Kidney (tissue), 14 donors: Measurements from ENCODE around the gene ANKS1B. TPM values are rescaled to one million over a fixed set of nuclear protein-coding genes. Genes with fewer than 3 reads are reported as not detected.

ENCODE experiments used
- DNase-seq, 5 donors: peaks; one replicate each; pipeline ENCODE4 v3.0.0-alpha.2; 2013 to 2020
- FAIRE-seq: peaks from 2 replicates; lab custom pipeline; 2012; peaks lifted over from hg19 to GRCh38; lab: Jason Lieb, UNC
- H3K27ac ChIP-seq, 2 donors: one replicate each; pipeline ENCODE4 v1.7.0; 2013; ENCODE audit warnings: low read depth in 2 of 2, low read length in 2 of 2, inconsistent platforms in 1 of 2
- H3K27me3 ChIP-seq: one replicate; pipeline ENCODE4 v1.7.1; 2013; ENCODE audit warnings: low read length, inconsistent platforms; ENCODE audit not compliant: control insufficient read depth, insufficient read depth
- H3K36me3 ChIP-seq, 3 donors: one replicate each; pipeline versions ENCODE4 v1.7.0 to v1.7.1; 2013; ENCODE audit warnings: low read length in 3 of 3, control low read depth in 1 of 3, inconsistent platforms in 1 of 3; ENCODE audit not compliant: insufficient read depth in 3 of 3, control insufficient read depth in 2 of 3
- H3K4me1 ChIP-seq, 3 donors: one replicate each; pipeline versions ENCODE4 v1.7.0 to v1.7.1; 2013; ENCODE audit warnings: low read length in 3 of 3, inconsistent platforms in 1 of 3, low read depth in 1 of 3; ENCODE audit not compliant: control insufficient read depth in 2 of 3, insufficient read depth in 2 of 3
- H3K4me3 ChIP-seq, 3 donors: one replicate each; pipeline versions ENCODE4 v1.7.0 to v1.8.1; 2013; ENCODE audit warnings: low read length in 3 of 3, control low read depth in 1 of 3, inconsistent platforms in 1 of 3
- H3K9ac ChIP-seq, 3 donors: one replicate each; pipeline versions ENCODE4 v1.7.0 to v1.7.1; 2013; ENCODE audit warnings: low read length in 3 of 3, control low read depth in 1 of 3, inconsistent platforms in 1 of 3
- H3K9me3 ChIP-seq, 3 donors: one replicate each; pipeline versions ENCODE4 v1.7.0 to v1.7.1; 2013; ENCODE audit warnings: low read length in 3 of 3, control low read depth in 1 of 3, inconsistent platforms in 1 of 3; ENCODE audit not compliant: control insufficient read depth in 2 of 3, insufficient read depth in 1 of 3
- intact Hi-C: fragments of 100-400 bp; cut with DNase I; formaldehyde crosslinking; loops from one replicate; pipeline ENCODE4 v1.11.1; 2022
- polyA plus RNA-seq: library from polyadenylated mRNA; stranded (reverse); fragments of 350-450 nt; fragmentation: Illumina TruSeq; extraction: RNeasy Lipid Tissue Mini Kit (QIAGEN cat#74804); gene quantifications from one replicate; pipeline ENCODE4 v1.2.3, GENCODE V29; 2014; ENCODE audit warnings: low read depth, low replicate concordance; ENCODE audit not compliant: insufficient read depth
- total RNA-seq: library from RNA; stranded (reverse); fragmentation: NEBNext Ultra II Directional; extraction: Animal tissue kit (Norgen Biotek cat#: 25700); gene quantifications from one replicate; pipeline ENCODE4 v1.2.1, GENCODE V29; 2021
- TF ChIP-seq, protein P1 (sequence below): IDR thresholded peaks from 3 replicates; pipeline ENCODE4 v1.5.1; 2012; ENCODE audit warnings: mild to moderate bottlenecking, moderate library complexity, borderline replicate concordance; ENCODE audit not compliant: insufficient read depth; ENCODE audit errors: extremely low read depth
- donor health status: control.
- donor health status: control.
- donor health status: control.
- donor health status: control.
- donor health status: control.
- donor health status: DM: yes; HTN: yes; CAD: no.
- donor health status: Normal renal cell carcinoma (clear cell type).

Gene ANKS1B
- total and polyA plus RNA-seq, 2 donors from 2014 or later, result 1.7 to 5.8 TPM

DNA sequence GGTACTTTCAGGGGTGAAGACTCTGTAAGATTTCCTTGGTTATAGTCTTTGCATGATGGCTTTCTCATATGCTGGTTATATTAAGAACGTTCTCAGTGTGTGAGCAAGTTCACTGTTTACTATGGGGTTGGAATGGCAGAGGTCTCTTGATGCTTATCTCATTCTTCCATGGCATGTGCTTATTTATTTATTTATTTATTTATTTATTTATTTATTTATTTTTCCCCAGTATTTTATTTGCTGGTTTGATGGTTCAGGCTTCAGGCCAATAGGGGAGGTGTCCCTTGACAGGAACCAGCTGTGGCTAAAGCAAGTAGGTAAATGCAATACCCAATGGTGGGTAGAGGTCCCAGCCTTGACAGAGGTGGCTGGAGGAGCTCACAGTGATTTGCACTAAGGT is 498.5 kb downstream of the ANKS1B start:
- no peaks in the 10 kb centered on the region for H3K36me3 ChIP-seq
- intact Hi-C loops, result no loop called here
- no peaks in the 10 kb centered on the region for H3K4me1 ChIP-seq
- peaks cover 0 to 14% (median 0%) of the 10 kb centered on the region in 3 donors for H3K9me3 ChIP-seq
- no peak overlapping the region for H3K27ac ChIP-seq
- H3K9ac ChIP-seq, result no peak overlapping the region
- no peak overlapping the region for H3K4me3 ChIP-seq
- TF ChIP-seq, protein P1, sequence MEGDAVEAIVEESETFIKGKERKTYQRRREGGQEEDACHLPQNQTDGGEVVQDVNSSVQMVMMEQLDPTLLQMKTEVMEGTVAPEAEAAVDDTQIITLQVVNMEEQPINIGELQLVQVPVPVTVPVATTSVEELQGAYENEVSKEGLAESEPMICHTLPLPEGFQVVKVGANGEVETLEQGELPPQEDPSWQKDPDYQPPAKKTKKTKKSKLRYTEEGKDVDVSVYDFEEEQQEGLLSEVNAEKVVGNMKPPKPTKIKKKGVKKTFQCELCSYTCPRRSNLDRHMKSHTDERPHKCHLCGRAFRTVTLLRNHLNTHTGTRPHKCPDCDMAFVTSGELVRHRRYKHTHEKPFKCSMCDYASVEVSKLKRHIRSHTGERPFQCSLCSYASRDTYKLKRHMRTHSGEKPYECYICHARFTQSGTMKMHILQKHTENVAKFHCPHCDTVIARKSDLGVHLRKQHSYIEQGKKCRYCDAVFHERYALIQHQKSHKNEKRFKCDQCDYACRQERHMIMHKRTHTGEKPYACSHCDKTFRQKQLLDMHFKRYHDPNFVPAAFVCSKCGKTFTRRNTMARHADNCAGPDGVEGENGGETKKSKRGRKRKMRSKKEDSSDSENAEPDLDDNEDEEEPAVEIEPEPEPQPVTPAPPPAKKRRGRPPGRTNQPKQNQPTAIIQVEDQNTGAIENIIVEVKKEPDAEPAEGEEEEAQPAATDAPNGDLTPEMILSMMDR, result no peak
- FAIRE-seq (no peak), DNase-seq (no peak)
- no peaks in the 10 kb centered on the region for H3K27me3 ChIP-seq

DNA sequence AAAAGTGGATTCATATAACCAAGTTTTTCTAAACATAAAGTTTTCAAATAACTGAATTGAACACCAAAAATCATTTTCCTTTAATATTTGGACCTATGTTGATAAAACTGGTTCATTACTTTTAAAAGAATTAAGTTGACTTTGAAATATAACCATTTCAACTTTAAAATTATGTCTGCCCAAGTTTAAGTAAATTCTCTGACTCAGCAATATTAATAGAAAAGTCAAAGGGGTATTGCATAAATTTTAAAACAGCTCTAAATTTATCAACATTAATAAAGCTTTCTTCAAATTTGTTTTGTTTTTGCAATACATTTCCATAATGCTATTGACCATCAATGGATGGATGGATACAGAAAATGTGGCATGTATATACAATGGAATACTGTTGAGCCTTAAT is 505.6 kb downstream of the ANKS1B start:
- DNase-seq (no peak), FAIRE-seq (no peak)
- TF ChIP-seq, protein P1, result no peak
- Histone ChIP-seq H3K36me3 (no peaks in the 10 kb centered on the region), H3K27me3 (no peaks in the 10 kb centered on the region), H3K9me3 (peaks cover 0 to 5% (median 0%) of the 10 kb centered on the region in 3 donors), H3K9ac (no peak overlapping the region), H3K27ac (no peak overlapping the region), H3K4me3 (no peak overlapping the region), H3K4me1 (no peaks in the 10 kb centered on the region)
- intact Hi-C loops, result no loop called here

DNA sequence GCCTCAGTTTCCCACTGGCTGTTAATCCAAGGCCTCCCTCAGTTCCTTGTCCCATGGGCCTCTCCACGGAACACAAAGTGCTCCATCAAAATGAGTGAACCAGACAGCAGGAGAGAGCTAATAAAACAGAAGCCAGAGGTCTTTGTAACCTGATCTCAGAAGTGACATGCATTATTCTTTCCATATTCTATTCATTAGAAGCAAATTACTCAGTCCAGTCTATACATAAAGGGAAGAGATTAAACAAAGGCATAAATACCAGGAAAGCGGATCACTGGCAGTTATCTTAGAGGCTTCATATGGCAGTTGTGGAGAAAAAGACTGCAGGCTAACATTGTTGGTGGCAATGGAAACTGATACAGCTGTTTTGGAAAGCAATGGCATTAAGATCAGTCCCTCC is 507.8 kb downstream of the ANKS1B start:
- no peak overlapping the region for H3K27ac ChIP-seq
- intact Hi-C loops, result no loop called here
- peak in 1 of 5 donors; percentile 9 for DNase-seq
- H3K27me3 ChIP-seq, result no peaks in the 10 kb centered on the region
- H3K4me1 ChIP-seq, result no peaks in the 10 kb centered on the region
- no peak overlapping the region for H3K9ac ChIP-seq
- TF ChIP-seq, protein P1, result no peak
- FAIRE-seq, result no peak
- H3K4me3 ChIP-seq, result no peak overlapping the region
- no peaks in the 10 kb centered on the region for H3K36me3 ChIP-seq
- H3K9me3 ChIP-seq, result peaks cover 0 to 5% (median 0%) of the 10 kb centered on the region in 3 donors
